ENCODE measurements around the gene SYNE2.
"Not testable (repeated sequence)": the region's sequence is repeated elsewhere in the genome, so short reads cannot be mapped to it uniquely, and the experiment has no call there.

Gene SYNE2

GRCh38 chr14:64082837-64083236 is 230.0 kb downstream of the SYNE2 start:
- no peak for DNase-seq

DNA sequence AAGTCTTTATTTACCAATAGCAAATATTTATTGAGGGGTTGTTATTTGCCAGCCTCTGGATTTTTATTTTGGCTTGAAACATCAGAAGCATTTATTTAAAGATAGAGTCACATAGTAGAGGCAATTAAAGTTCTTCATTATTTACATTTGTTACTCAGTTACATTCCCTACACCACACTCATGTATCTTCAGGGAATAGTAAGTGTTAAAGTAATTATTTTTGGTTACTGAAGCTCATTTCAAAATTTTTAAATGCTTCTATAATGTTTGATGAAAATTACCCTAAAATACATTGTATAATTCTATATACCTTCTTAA is 235.8 kb downstream of the SYNE2 start:
- no peak for DNase-seq

- no peak for DNase-seq
Observed at GRCh38 chr14:64089920-64090319, 237.1 kb downstream of the SYNE2 start.

GRCh38 chr14:64091217-64091616 is 238.4 kb downstream of the SYNE2 start:
- no peak for DNase-seq

DNA sequence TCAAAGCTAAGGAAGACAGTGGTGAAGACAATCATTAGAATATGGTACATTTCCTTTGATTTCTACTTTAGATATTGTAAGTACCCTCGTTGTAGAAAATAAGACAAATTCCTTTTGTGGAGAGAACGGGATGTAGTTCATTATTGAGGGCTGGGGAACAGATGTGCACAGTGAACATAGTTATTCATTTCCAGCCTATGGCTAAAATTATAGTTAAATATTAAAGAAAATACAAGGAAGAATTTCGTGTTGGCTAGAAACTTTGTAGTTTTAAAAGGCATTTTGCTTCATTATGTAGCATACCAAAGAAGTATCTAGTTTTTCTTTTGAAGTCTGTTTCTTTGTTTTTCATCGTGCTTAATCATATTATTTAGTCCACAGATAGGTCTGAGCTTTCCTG is 239.5 kb downstream of the SYNE2 start:
- DNase-seq, result no peak

GRCh38 chr14:64092940-64093339 is 240.1 kb downstream of the SYNE2 start:
- no peak for DNase-seq

- DNase-seq, result no peak
Observed at GRCh38 chr14:64095620-64096019, 242.8 kb downstream of the SYNE2 start.

GRCh38 chr14:64098120-64098519 is 245.3 kb downstream of the SYNE2 start:
- DNase-seq, result no peak

DNA sequence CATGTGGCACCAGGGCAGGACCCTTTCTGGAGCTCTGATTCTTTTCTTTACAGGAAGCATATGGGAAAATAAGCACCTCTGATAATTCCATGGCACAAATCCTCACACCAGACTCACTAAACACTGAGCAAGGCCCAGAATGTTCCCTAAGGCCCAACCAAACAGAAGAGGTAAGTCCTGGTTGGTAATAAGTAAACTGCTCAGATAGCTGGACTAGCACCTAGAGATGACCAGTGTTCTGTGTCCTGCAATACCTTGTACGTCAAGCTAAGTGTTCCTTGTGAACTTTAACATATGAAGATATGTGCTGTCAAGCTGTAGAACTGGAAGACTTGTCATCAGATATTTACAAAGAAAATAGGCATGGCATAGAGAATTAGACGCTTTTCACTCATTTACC is 254.6 kb downstream of the SYNE2 start:
- no peak for DNase-seq

GRCh38 chr14:64109819-64110554 is 257.2 kb downstream of the SYNE2 start:
- DNase-seq, result no peak

GRCh38 chr14:64110802-64111201 is 258.0 kb downstream of the SYNE2 start:
- no peak for DNase-seq

GRCh38 chr14:64112867-64113678 is 260.3 kb downstream of the SYNE2 start:
- DNase-seq, result peak; percentile 52

- DNase-seq, result no peak
Observed at GRCh38 chr14:64114166-64114565, 261.4 kb downstream of the SYNE2 start.

GRCh38 chr14:64114796-64115195 is 262.0 kb downstream of the SYNE2 start:
- no peak for DNase-seq

GRCh38 chr14:64115401-64115800 is 262.6 kb downstream of the SYNE2 start:
- no peak for DNase-seq

- DNase-seq, result no peak
Observed at GRCh38 chr14:64117671-64118402, 265.0 kb downstream of the SYNE2 start.

DNA sequence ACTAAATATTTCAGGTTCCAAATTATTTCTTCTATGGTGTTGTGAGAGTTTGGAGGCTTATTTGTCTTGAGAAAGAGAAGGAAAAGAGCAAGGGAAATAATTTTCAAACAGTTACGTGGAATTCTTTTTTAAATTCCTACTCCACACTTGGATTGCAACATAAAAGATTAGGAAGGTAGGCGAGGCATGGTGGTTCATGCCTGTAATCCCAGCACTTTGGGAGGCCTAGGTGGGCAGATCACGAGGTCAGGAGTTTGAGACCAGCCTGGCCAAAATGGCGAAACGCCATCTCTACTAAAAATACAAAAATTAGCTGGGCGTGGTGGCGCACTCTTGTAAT is 265.6 kb downstream of the SYNE2 start:
- DNase-seq, result not testable (repeated sequence)

DNA sequence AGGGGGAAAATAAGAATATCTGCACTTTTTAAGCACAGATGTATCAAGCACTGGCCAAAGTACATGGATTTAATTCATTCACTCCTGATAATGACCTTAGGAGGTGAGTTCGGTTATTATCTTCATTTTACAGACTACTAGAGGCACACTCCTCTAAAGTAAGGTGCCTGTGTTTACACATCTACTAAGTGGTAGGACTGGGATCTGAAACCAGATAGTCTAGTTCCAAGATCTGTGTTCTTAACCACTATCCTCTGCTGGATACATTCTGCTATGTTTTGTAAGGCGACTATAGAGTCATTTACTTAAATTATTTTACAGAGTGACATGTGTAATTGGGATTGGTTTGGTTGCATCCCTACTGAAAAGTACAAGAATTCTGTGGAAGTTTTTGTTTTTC is 266.1 kb downstream of the SYNE2 start:
- DNase-seq, result no peak

GRCh38 chr14:64119500-64119899 is 266.7 kb downstream of the SYNE2 start:
- no peak for DNase-seq

- no peak for DNase-seq
Observed at GRCh38 chr14:64119980-64120379, 267.2 kb downstream of the SYNE2 start.

DNA sequence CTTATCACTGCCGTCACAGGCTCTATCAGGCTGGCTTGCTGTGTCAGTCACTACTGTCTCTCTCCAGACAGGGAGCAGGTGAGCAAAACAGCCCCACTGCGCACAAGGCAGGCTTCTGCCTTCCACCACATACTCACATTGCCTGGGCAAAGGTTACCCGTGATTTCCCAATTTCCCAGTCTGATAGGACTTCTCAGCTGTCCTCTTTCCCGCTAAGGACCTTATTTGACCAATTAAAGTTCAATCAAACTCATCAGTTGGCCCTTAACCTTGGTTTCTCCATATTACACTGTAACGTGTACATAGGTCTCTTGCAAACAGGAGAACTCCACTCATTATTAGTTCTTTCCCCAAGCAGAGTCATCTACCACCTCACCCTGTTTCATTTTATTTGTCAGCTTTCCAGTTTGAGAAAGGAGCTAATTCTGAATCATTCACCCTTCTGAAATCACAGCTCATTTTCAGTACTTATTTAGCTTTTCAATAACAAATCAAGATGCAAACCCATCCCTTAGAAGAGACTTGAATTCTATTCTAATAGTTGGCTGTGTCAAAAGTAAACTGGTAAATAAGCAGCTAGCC is 270.5 kb downstream of the SYNE2 start:
- no peak for DNase-seq

GRCh38 chr14:64125270-64125669 is 272.5 kb downstream of the SYNE2 start:
- DNase-seq, result no peak

DNA sequence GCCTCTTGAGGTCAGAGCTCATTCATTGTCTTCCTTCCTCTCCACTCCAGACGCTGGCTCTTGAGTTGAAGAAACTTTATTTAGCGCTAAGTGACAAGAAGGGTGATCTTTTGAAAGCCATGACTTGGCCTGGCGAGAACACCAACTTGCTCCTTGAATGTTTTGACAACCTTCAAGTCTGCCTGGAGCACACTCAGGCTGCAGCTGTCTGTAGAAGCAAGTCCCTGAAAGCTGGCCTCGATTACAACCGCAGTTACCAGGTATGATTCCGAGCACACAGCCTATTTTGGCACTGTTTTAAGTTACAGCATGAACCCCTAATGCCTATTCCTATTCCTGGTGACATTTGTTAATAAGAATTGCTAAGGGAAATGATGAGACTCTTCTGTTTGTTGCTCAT is 273.7 kb downstream of the SYNE2 start:
- no peak for DNase-seq
